ENCODE data around the gene NOP58. TPM values are rescaled to one million over a fixed set of nuclear protein-coding genes. Genes with fewer than 3 reads are reported as not detected.
A peak's percentile ranks its signal among the peaks of the same experiment; 100 is the strongest.
"Not testable (repeated sequence)": the region's sequence is repeated elsewhere in the genome, so short reads cannot be mapped to it uniquely, and the experiment has no call there.

Gene NOP58
- total RNA-seq, result 100 to 1,000 TPM; 103 TPM

DNA sequence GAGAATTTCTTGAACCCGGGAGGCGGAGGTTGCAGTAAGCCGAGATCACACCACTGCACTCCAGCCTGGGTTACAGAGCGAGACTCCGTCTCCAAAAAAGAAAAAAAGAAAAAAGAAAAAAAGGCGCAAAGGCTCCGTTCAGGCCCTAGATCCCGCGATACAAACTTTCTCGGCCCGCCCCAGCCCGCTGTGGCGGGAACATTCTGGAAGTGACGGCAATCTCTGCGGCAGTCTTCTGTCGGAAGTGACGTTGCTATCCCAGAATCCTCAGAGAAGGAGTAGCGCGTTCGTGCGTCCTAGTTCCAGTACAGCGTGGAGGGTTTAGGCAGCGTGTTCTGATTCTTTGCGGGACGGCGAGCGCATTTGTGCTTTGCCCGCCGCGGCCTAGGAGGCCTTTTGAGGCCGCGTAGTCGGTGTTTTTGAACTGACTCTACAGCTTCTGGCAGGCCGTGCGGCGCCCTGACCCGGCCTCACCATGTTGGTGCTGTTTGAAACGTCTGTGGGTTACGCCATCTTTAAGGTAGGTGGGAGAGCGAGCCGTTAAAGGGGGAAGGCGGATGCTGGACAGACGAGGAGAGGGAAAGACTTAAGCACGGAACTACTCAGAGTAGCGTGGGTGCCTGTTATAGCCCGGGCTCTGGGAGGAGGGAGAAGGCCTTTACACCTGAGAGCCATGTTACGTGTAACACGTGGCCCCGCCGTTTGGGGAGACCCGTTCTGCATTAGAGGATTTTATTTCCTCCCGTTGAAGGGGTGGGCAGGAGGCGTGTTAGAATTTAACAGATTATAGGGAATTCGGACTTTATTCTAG, at the start of gene NOP58:
NOP58 (plus strand) TSS at position 297 of the 811 bp plus-strand sequence; CDS start at position 476, 179 bp downstream.
- ATAC-seq (ENCODE audit: low read depth) (peak; percentile 86), DNase-seq (peak; percentile 87)
- Mint-ChIP-seq H3K4me3 (peak within 1 kb of the TSS; percentile 70), H3K27me3 (no peaks in the 10 kb centered on the region), H3K9me3 (no peaks in the 10 kb centered on the region), H3K4me1 (peaks cover 21% of the 10 kb centered on the region), H3K27ac (peak within 1 kb of the TSS; percentile 75), H3K36me3 (peaks cover 2% of the 10 kb centered on the region)
- POLR2A ChIA-PET, result interaction anchor here (0.7 to 2.3 kb wide), 7 partner anchors 8 to 1468 kb away, joined by 3 to 16 read pairs (median 5); partner anchors contain the start of genes ALS2 and SUMO1

DNA sequence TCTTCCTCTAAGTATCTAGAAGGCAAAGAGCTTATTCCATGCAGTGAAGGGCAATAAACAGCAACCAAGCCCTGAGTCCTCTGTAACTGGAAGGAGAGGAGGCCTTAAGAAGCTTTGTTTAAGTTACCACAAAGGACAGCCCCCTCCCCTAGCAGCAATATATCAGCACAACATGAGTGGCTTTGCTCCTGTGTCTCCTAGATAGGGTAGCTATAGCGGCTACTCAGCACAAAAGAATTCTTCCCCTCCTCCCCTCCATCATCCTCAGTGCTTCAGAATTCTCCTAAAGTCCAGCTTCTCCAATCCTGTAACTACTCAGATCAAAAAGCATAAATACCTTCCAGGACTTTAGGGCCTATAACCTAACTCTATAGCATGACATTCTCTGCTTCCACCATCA, 43.7 kb upstream of the NOP58 start:
- DNase-seq, result no peak
- H3K27me3 Mint-ChIP-seq, result no peaks in the 10 kb centered on the region
- no peak overlapping the region for H3K4me3 Mint-ChIP-seq
- peaks cover 17% of the 10 kb centered on the region for H3K4me1 Mint-ChIP-seq
- no peaks in the 10 kb centered on the region for H3K9me3 Mint-ChIP-seq
- POLR2A ChIA-PET, result no interaction called here
- peaks cover 32% of the 10 kb centered on the region for H3K36me3 Mint-ChIP-seq
- no peak overlapping the region for H3K27ac Mint-ChIP-seq
- no peak for ATAC-seq (ENCODE audit: low read depth)

DNA sequence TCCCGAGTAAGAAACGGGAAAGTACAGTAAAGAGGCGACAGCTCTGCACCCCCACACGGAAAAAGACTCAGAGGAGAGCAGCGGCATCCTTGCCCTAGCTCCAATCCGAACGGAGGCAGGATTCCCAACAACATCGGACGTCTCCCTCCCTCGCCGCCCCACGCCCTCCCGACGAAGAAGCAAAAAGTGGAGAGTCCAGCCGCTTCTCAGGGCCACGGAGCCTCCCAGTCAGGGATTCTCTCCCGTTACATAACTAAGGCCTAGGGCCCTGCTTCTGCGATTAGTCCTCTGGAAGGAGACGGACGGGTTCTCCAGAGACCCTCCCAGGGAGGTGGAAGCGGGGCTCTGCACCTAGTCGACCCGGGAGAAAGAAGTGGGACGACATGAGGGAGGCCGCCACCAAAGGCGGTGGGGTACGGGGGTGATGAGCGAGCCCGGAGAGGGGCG, 27.8 kb upstream of the NOP58 start:
- ATAC-seq (ENCODE audit: low read depth) (peak; percentile 62), DNase-seq (no peak)
- H3K36me3 Mint-ChIP-seq, result no peaks in the 10 kb centered on the region
- peaks cover 20% of the 10 kb centered on the region for H3K4me1 Mint-ChIP-seq
- H3K9me3 Mint-ChIP-seq, result no peaks in the 10 kb centered on the region
- POLR2A ChIA-PET, result interaction anchor here (0.8 to 2.0 kb wide), 6 partner anchors 9 to 457 kb away, joined by 3 to 16 read pairs (median 6); partner anchors contain the start of genes ALS2 and NOP58
- no peaks in the 10 kb centered on the region for H3K27me3 Mint-ChIP-seq
- H3K27ac Mint-ChIP-seq, result peak overlapping the region; percentile 88
- peak overlapping the region; percentile 92 for H3K4me3 Mint-ChIP-seq

- peak within 1 kb of the TSS; percentile 93 for H3K4me3 Mint-ChIP-seq
- H3K9me3 Mint-ChIP-seq, result no peaks in the 10 kb centered on the region
Measured at GRCh38 chr2:202238234-202239197, 27.0 kb upstream of the NOP58 start, which contains the start of gene SUMO1. Gene SUMO1 (minus strand): TSS chr2:202238597. CDS start chr2:202238451, 146 bp downstream.

DNA sequence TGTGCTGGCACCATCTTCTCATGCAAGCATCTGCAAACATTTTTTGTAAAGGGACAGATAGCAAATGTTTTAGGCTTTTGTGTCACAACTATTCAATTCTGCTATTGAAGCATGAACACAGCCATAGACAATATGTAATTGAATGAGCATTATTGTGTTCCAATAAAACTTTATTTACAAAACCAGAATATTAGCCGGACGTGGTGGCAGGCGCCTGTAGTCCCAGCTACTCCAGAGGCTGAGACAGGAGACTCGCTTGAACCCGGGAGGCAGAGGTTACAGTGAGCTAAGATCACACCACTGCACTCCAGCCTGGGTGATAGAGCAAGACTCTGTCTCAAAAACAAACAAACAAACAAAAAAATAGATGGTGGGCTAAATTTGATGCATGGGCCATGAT, 17.9 kb upstream of the NOP58 start:
- H3K4me3 Mint-ChIP-seq; DNase-seq; H3K36me3 Mint-ChIP-seq; POLR2A ChIA-PET; H3K9me3 Mint-ChIP-seq; H3K27me3 Mint-ChIP-seq; ATAC-seq (ENCODE audit: low read depth); H3K27ac Mint-ChIP-seq; H3K4me1 Mint-ChIP-seq: not testable (repeated sequence)

More at GRCh38 chr2:202238234-202239197, 27.0 kb upstream of the NOP58 start, which contains the start of gene SUMO1:
- Mint-ChIP-seq H3K27me3 (no peaks in the 10 kb centered on the region), H3K4me1 (peaks cover 16% of the 10 kb centered on the region), H3K27ac (peak within 1 kb of the TSS; percentile 99), H3K36me3 (no peaks in the 10 kb centered on the region)
- ATAC-seq (ENCODE audit: low read depth) (peak; percentile 93), DNase-seq (peak; percentile 89)
- POLR2A ChIA-PET, result interaction anchor here (0.6 to 2.0 kb wide), 11 partner anchors 9 to 458 kb away, joined by 3 to 16 read pairs (median 4); partner anchors contain the start of genes ALS2 and NOP58

DNA sequence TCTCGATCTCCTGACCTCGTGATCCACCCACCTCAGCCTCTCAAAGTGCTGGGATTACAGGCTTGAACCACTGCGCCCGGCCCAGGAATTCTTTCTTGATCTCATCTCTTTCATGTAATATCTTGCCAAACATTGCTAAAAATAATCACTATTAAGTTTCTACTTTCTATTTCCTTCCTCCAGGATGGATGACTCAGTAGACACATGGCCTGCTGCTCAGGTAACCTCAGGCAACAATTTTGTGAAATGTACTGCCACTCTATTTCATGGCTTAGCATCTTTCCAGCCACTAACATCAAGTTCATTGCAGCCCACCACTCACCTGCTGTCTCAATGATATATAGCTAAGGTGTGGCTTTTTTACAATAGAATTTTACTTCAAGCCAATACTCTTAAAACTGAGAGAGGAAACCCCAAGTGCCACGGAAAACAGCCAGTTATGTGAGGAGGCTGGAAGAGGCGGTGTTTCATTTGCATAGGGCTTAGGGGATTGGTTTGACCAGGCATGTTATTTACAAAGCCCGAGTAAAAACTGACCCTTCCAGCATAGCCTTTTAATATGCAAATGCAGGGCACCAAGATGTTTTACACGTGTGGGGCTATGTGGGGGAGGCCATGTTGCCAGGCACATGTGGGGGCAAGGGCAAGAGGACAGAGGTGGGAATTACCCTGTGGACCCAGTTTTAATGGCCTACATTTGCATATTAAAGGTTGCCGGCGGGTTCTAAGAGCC, 15.9 kb upstream of the NOP58 start:
- DNase-seq, result no peak
- Mint-ChIP-seq H3K4me3 (peak overlapping the region; percentile 31), H3K4me1 (peaks cover 7% of the 10 kb centered on the region), H3K27ac (peak overlapping the region; percentile 56), H3K9me3 (peaks cover 2% of the 10 kb centered on the region), H3K36me3 (peaks cover 8% of the 10 kb centered on the region), H3K27me3 (peaks cover 6% of the 10 kb centered on the region)
- POLR2A ChIA-PET, result interaction anchor here (0.9 to 2.8 kb wide), 2 partner anchors 11 to 15 kb away, joined by 7 to 8 read pairs; partner anchors contain the start of gene SUMO1
- ATAC-seq (ENCODE audit: low read depth), result no peak

DNA sequence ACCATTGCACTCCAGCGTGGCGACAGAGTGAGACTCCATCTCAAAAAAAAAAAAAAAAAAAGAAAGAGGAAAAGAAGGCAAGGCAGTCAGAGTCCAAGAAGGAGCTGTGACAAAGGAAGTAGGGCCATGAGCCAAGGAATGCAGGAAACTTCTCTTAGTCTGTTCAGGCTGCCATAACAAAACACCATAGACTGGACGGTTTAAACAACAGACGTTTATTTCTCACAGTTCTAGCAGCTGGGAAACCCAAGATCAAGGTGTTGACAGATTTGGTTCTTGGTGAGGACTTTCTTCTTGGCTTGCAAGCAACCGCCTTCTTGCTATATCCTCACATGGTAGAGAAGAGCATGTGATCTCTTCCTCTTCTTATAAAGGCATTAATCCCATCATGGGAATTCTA, 14.1 kb upstream of the NOP58 start:
- Mint-ChIP-seq H3K27ac (no peak overlapping the region), H3K4me1 (peaks cover 7% of the 10 kb centered on the region), H3K27me3 (peaks cover 4% of the 10 kb centered on the region), H3K4me3 (no peak overlapping the region), H3K9me3 (peaks cover 2% of the 10 kb centered on the region), H3K36me3 (peaks cover 8% of the 10 kb centered on the region)
- POLR2A ChIA-PET, result interaction anchor here (1.1 kb wide), 1 partner anchor 13 kb away, joined by 3 read pairs; no protein-coding TSS in a partner anchor
- ATAC-seq (ENCODE audit: low read depth), result no peak
- no peak for DNase-seq

DNA sequence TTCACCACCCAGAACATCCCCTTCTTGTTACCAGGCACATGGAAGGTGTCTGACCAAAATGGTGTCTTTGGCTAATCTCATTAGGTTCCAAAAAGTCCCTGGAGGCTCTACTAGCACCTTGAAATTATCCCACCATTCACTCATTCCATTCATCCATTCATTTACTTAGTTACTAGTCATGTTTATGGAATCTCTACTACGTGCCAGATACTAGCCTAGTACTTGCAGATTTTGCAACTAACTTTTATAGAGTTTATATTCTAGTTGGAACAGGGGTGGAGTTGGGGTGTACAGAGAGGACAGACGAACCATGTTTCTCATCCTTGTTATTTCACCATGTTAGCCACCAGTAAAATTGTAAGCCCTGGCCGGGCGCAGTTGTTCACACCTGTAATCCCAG, 4.0 kb upstream of the NOP58 start:
- DNase-seq (no peak), ATAC-seq (ENCODE audit: low read depth) (no peak)
- Mint-ChIP-seq H3K36me3 (no peaks in the 10 kb centered on the region), H3K4me1 (peaks cover 5% of the 10 kb centered on the region), H3K9me3 (no peaks in the 10 kb centered on the region), H3K27me3 (no peaks in the 10 kb centered on the region), H3K4me3 (no peak overlapping the region), H3K27ac (no peak overlapping the region)
- POLR2A ChIA-PET, result no interaction called here

DNA sequence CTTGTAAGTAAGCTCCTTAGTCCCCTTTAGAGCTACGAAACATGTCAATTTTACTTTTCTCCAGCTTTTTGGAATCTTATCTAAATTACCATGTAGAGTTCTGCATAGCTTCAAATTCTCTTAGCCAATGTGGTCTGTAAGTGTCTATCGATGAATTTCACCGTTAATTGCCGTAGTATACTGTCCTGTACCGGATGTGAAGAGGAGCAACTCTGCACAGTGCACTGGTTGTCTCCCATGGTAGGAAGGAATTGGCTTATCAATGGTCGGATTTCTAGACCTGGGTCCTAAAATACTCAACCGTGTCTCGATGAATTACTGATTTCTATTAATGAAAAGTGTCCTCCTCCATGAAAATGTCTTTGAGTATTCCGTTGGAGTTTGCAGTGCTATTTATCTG, 1.9 kb downstream of the NOP58 start:
- DNase-seq (no peak), ATAC-seq (ENCODE audit: low read depth) (no peak)
- Mint-ChIP-seq H3K27me3 (no peaks in the 10 kb centered on the region), H3K4me3 (no peak overlapping the region), H3K27ac (peak overlapping the region; percentile 90), H3K9me3 (no peaks in the 10 kb centered on the region), H3K4me1 (peaks cover 25% of the 10 kb centered on the region), H3K36me3 (peaks cover 2% of the 10 kb centered on the region)
- POLR2A ChIA-PET, result interaction anchor here (0.9 to 1.7 kb wide), 6 partner anchors 9 to 644 kb away, joined by 3 to 6 read pairs (median 3); partner anchors contain the start of genes ALS2, SUMO1 and WDR12

DNA sequence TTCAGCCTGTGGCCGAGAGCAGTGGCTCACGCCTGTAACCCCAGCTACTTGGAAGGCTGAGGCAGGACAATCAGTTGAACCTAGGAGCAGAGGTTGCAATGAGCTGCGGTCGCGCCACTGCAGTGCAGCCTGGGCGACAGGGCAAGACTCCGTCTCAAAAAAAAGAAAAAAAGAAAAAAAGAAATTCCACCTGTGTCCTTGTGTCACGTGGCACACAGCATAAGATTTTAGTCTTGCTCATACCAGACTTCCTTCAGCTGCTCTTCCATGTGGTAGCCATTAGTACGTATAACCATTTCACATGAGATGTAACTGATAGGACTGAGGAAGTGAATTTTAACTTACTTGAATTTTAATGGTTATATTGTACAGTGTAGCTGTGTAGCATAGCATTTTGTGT, 4.0 kb downstream of the NOP58 start:
- peaks cover 2% of the 10 kb centered on the region for H3K36me3 Mint-ChIP-seq
- ATAC-seq (ENCODE audit: low read depth) (no peak), DNase-seq (no peak)
- peak overlapping the region; percentile 35 for H3K4me3 Mint-ChIP-seq
- POLR2A ChIA-PET, result interaction anchor here (1.9 kb wide), 1 partner anchor 31 kb away, joined by 8 read pairs; the partner anchor contains the start of gene SUMO1
- no peaks in the 10 kb centered on the region for H3K27me3 Mint-ChIP-seq
- H3K4me1 Mint-ChIP-seq, result peaks cover 26% of the 10 kb centered on the region
- peak overlapping the region; percentile 38 for H3K27ac Mint-ChIP-seq
- no peaks in the 10 kb centered on the region for H3K9me3 Mint-ChIP-seq

- H3K9me3 Mint-ChIP-seq, result no peaks in the 10 kb centered on the region
- H3K4me1 Mint-ChIP-seq, result peaks cover 26% of the 10 kb centered on the region
- POLR2A ChIA-PET, result no interaction called here
Measured at GRCh38 chr2:202270487-202270886, 4.9 kb downstream of the NOP58 start.

GRCh38 chr2:202276078-202276720, 10.6 kb downstream of the NOP58 start:
- H3K9me3 Mint-ChIP-seq; H3K27me3 Mint-ChIP-seq; DNase-seq; POLR2A ChIA-PET; ATAC-seq (ENCODE audit: low read depth); H3K4me3 Mint-ChIP-seq: not testable (repeated sequence)
- H3K27ac Mint-ChIP-seq, result peak overlapping the region; percentile 38
- peaks cover 18% of the 10 kb centered on the region for H3K4me1 Mint-ChIP-seq
- peaks cover 11% of the 10 kb centered on the region for H3K36me3 Mint-ChIP-seq

More at GRCh38 chr2:202270487-202270886, 4.9 kb downstream of the NOP58 start:
- DNase-seq (no peak), ATAC-seq (ENCODE audit: low read depth) (no peak)
- peak overlapping the region; percentile 51 for H3K27ac Mint-ChIP-seq
- peaks cover 5% of the 10 kb centered on the region for H3K36me3 Mint-ChIP-seq
- H3K27me3 Mint-ChIP-seq, result no peaks in the 10 kb centered on the region
- peak overlapping the region; percentile 57 for H3K4me3 Mint-ChIP-seq

Data from activated naive CD8-positive, alpha-beta T cell treated with anti-CD3 and anti-CD28 coated beads, Interleukin-2, amount 10 ng/mL, durations not matched to agents 7 days and 5 days (primary cell).